ENCODE data around the gene TXNDC8. TPM values are rescaled to one million over a fixed set of nuclear protein-coding genes. Genes with fewer than 3 reads are reported as not detected.

TXNDC8 gene
- total RNA-seq, 1 donor = not detected

GRCh38 chr9:110284211-110284844 lies 53.3 kb downstream of the TXNDC8 start:
- TF ChIP-seq, protein P1, sequence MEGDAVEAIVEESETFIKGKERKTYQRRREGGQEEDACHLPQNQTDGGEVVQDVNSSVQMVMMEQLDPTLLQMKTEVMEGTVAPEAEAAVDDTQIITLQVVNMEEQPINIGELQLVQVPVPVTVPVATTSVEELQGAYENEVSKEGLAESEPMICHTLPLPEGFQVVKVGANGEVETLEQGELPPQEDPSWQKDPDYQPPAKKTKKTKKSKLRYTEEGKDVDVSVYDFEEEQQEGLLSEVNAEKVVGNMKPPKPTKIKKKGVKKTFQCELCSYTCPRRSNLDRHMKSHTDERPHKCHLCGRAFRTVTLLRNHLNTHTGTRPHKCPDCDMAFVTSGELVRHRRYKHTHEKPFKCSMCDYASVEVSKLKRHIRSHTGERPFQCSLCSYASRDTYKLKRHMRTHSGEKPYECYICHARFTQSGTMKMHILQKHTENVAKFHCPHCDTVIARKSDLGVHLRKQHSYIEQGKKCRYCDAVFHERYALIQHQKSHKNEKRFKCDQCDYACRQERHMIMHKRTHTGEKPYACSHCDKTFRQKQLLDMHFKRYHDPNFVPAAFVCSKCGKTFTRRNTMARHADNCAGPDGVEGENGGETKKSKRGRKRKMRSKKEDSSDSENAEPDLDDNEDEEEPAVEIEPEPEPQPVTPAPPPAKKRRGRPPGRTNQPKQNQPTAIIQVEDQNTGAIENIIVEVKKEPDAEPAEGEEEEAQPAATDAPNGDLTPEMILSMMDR (IDR thresholded peaks at IDR 0.05; ENCODE audit: insufficient read depth, low read length) = no peak
- H3K4me3 ChIP-seq (ENCODE audit: low read depth, low read length) = no peak overlapping the region
- DNase-seq (ENCODE audit: low read depth) = no peak

DNA sequence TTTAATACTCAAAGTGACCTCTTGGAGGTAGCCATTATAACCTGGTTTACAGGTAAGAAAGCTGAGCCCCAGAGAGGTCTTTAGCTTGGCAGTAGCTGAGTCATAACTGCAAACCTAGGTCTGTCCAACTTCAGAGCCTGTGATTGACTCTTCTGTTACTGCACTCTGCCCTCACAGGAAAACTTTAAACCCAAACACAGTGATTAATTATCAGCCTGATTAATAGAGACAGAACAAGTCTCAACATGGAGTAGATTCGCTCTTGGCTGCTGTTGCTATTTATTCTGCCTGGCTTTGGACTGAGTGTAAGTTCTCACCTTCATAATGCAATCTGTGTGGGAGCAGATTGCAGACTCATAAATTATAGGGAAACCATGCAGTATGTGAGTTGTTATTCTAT lies 53.9 kb downstream of the TXNDC8 start:
- DNase-seq (ENCODE audit: low read depth) = no peak

GRCh38 chr9:110282739-110283081 lies 55.0 kb downstream of the TXNDC8 start:
- DNase-seq (ENCODE audit: low read depth) = no peak
- no peak overlapping the region for H3K4me3 ChIP-seq (ENCODE audit: low read depth, low read length)
- TF ChIP-seq, protein P1 (IDR thresholded peaks at IDR 0.05; ENCODE audit: insufficient read depth, low read length) = no peak

More for the DNA sequence above, 53.9 kb downstream of the TXNDC8 start:
- H3K4me3 ChIP-seq (ENCODE audit: low read depth, low read length) = no peak overlapping the region
- TF ChIP-seq, protein P1 (IDR thresholded peaks at IDR 0.05; ENCODE audit: insufficient read depth, low read length) = no peak

- DNase-seq (ENCODE audit: low read depth) = peak; percentile 37
Measured at GRCh38 chr9:110282018-110282738, 55.5 kb downstream of the TXNDC8 start.

DNA sequence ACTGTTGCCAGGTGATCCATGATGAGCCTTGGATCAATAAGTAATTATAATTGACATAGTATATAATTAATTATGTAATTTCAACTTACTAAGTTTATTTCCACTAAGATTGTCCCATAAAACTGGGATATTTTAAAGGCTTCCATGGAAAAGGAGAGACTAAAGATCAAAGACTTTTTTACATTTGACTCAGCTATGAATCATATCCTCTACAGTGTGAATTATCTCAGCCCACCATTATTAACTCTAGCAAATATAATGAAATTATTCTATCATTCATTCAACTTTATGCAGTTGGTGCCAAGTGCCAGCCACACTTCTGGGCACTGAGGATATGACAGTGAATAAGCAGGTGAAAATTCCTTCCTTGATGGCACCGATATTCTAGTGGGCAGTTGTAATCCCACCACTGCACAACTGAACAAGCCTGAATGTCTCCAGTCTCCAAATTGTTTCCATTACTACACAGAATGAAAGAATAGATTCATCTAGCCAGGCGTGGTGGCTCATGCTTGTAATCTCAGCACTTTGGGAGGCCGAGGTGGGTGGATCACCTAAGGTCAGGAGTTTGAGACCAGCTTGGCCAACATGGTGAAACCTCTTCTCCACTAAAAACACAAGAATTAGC lies 59.5 kb downstream of the TXNDC8 start:
- H3K4me3 ChIP-seq (ENCODE audit: low read depth, low read length) = no peak overlapping the region
- TF ChIP-seq, protein P1 (IDR thresholded peaks at IDR 0.05; ENCODE audit: insufficient read depth, low read length) = no peak
- peak; percentile 52 for DNase-seq (ENCODE audit: low read depth)

More at GRCh38 chr9:110282018-110282738, 55.5 kb downstream of the TXNDC8 start:
- H3K4me3 ChIP-seq (ENCODE audit: low read depth, low read length) = no peak overlapping the region
- TF ChIP-seq, protein P1 (IDR thresholded peaks at IDR 0.05; ENCODE audit: insufficient read depth, low read length) = no peak

DNA sequence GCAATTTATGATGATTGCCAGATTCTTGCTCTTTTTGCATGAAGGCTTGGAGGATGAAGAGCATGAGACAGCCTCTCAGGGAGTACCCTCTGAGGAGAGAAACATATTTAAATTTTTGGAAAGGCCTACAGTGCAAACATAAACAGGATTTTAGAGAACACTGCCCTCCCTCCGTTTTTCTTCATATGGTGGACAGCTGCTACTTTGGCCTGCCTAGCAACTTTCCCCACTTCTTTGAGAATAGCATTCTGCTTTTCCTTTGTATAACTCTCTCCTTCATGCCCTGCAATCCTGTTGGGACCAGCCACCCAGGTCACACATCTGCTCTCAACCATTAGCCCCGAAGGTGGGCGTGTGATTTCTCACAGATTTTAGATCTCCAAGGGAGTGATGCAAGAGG lies 60.9 kb downstream of the TXNDC8 start:
- TF ChIP-seq, protein P1 (IDR thresholded peaks at IDR 0.05; ENCODE audit: insufficient read depth, low read length) = no peak
- DNase-seq (ENCODE audit: low read depth) = no peak
- no peak overlapping the region for H3K4me3 ChIP-seq (ENCODE audit: low read depth, low read length)

All from fibroblast of the aortic adventitia (primary cell).